Measurements from ENCODE around the gene PPP1R1C. TPM values are rescaled to one million over a fixed set of nuclear protein-coding genes. Genes with fewer than 3 reads are reported as not detected.

Gene PPP1R1C
- total and polyA plus RNA-seq, 2 experiments from 2014 or later = 3.5 to 18.8 TPM

DNA sequence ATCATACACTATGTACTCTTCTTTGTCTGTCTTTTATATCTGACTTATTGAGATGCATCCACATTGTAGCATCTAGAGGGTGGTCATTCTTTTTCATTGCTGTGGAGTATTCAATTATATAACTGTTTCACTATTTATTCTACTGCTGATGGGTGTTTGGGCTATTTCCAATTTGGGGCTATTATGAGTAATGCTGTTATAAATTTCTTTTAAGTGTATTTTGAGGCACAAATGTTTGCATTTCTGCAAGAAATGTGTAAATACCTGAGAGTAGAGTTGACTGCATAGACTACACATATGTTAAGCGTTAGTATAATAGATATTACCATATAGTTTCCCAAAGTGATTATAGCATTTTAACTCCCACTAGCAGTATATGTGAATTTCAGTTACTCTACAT lies 26.9 kb upstream of the PPP1R1C start (continued):
- TF ChIP-seq ZNF462 (CRISPR knock-in tag; IDR thresholded peaks at IDR 0.05) = no peak
- no peak for TF ChIP-seq EZH2 (IDR thresholded peaks at IDR 0.05; ENCODE audit: low read depth, unreplicated experiment)
- TF ChIP-seq REST (IDR thresholded peaks at IDR 0.05; ENCODE audit: unreplicated experiment) = no peak
- TF ChIP-seq POLR2AphosphoS5 (IDR thresholded peaks at IDR 0.05; ENCODE audit: low read depth) = no peak
- TF ChIP-seq STAT1 (IDR thresholded peaks at IDR 0.05; ENCODE audit: unreplicated experiment) = no peak
- TF ChIP-seq ZNF331 (CRISPR knock-in tag; IDR thresholded peaks at IDR 0.05; ENCODE audit: low read depth) = no peak

DNA sequence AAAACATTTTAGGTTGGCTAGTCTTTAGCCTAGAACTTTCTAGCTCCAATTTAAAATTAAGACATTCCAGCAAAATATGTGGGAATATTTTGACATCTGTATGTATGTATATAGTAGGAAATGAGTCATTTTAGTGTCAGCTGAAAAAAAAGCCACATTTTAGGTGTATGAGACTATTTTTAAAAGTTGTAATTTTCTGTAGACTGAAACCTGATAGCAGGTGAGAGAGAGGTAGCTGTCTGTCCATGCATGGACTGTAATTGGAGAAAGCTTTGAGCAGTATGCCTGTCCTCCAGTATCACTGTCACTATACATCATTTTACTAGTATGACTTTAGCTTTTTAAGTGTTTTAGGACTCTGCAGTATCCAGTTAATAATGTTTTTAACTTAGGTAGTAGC lies 26.1 kb upstream of the PPP1R1C start:
- no peak overlapping the region for H3K4me2 ChIP-seq
- H3K4me1 Mint-ChIP-seq = peaks cover 3% of the 10 kb centered on the region; the same call in 1 of the 3 replicates
- ATAC-seq (no peak), DNase-seq (ENCODE audit: low spot score) (no peak)
- H2AFZ ChIP-seq = no peak overlapping the region
- peaks cover 2% of the 10 kb centered on the region; the same call in 1 of the 3 replicates for H3K9me3 Mint-ChIP-seq
- H3K27ac Mint-ChIP-seq = no peak overlapping the region
- no peaks in the 10 kb centered on the region for H3K36me3 Mint-ChIP-seq (ENCODE audit: low read depth)
- no peaks in the 10 kb centered on the region for H3K4me1 ChIP-seq (ENCODE audit: insufficient read depth)
- no peaks in the 10 kb centered on the region for H3F3A ChIP-seq (replicated peaks; ENCODE audit: low read depth)
- H3K79me2 ChIP-seq (replicated peaks; ENCODE audit: insufficient read depth) = no peaks in the 10 kb centered on the region
- no peaks in the 10 kb centered on the region for H3K27me3 Mint-ChIP-seq (ENCODE audit: insufficient read depth, low read depth, poor library complexity)
- no peak overlapping the region for H3K27ac ChIP-seq (ENCODE audit: low read depth)
- no peaks in the 10 kb centered on the region for H3K36me3 ChIP-seq (ENCODE audit: insufficient read depth)
- H3K4me3 ChIP-seq = no peak overlapping the region
- no peak overlapping the region for H3K4me3 Mint-ChIP-seq
- no peaks in the 10 kb centered on the region for H4K20me1 ChIP-seq (replicated peaks; ENCODE audit: insufficient read depth)
- H3K9me2 ChIP-seq (ENCODE audit: insufficient read depth) = no peaks in the 10 kb centered on the region
- H3K27me3 ChIP-seq (ENCODE audit: insufficient read depth) = no peaks in the 10 kb centered on the region
- TF ChIP-seq JUNB (IDR thresholded peaks at IDR 0.05; ENCODE audit: unreplicated experiment) (no peak), ETS1 (IDR thresholded peaks at IDR 0.05) (no peak), EZH2phosphoT487 (IDR thresholded peaks at IDR 0.05; ENCODE audit: unreplicated experiment) (no peak), EZH2 (IDR thresholded peaks at IDR 0.05; ENCODE audit: low read depth, unreplicated experiment) (no peak), REST (IDR thresholded peaks at IDR 0.05; ENCODE audit: unreplicated experiment) (no peak), CREB1 (CRISPR knock-in tag; IDR thresholded peaks at IDR 0.05; ENCODE audit: low read depth) (no peak)

Data from GM23338 (cell line).